Erythroblast (primary cell): Measurements from ENCODE around the gene MACROD2.

Experiments
- DNase-seq, 2 experiments: peaks; one replicate each; lab custom pipeline; 2025; lab: John Stamatoyannopoulos, UW
- GATA1 ChIP-seq: IDR thresholded peaks from 2 replicates; pipeline ENCODE4 v1.6.1; 2011; ENCODE audit warnings: low read depth, mild to moderate bottlenecking, control low read depth, low read length, moderate library complexity
- POLR2A ChIP-seq: IDR thresholded peaks from 2 replicates; pipeline ENCODE4 v1.6.1; 2011; ENCODE audit warnings: mild to moderate bottlenecking, low read length

The MACROD2 gene

GRCh38 chr20:15634102-15634501 is 1638.8 kb downstream of the MACROD2 start:
- DNase-seq, result no peak

GRCh38 chr20:15637546-15637945 is 1642.2 kb downstream of the MACROD2 start:
- DNase-seq, result no peak
- TF ChIP-seq GATA1 (no peak), POLR2A (no peak)

More at GRCh38 chr20:15634102-15634501, 1638.8 kb downstream of the MACROD2 start:
- TF ChIP-seq POLR2A (no peak), GATA1 (no peak)

GRCh38 chr20:15637950-15638754 is 1642.8 kb downstream of the MACROD2 start:
- TF ChIP-seq GATA1 (no peak), POLR2A (no peak)
- no peak for DNase-seq

- no peak for DNase-seq
- TF ChIP-seq GATA1, result no peak
- no peak for TF ChIP-seq POLR2A
Measured at GRCh38 chr20:15638816-15639215, 1643.5 kb downstream of the MACROD2 start.

GRCh38 chr20:15639839-15640238 is 1644.5 kb downstream of the MACROD2 start:
- DNase-seq, result no peak
- TF ChIP-seq POLR2A (no peak), GATA1 (no peak)

GRCh38 chr20:15642109-15642508 is 1646.8 kb downstream of the MACROD2 start:
- TF ChIP-seq POLR2A, result no peak
- TF ChIP-seq GATA1, result no peak
- no peak for DNase-seq

- TF ChIP-seq GATA1 (no peak), POLR2A (no peak)
- DNase-seq, result no peak
Measured at GRCh38 chr20:15642676-15643075, 1647.4 kb downstream of the MACROD2 start.

GRCh38 chr20:15643713-15644112 is 1648.4 kb downstream of the MACROD2 start:
- DNase-seq, result no peak
- TF ChIP-seq GATA1 (no peak), POLR2A (no peak)

GRCh38 chr20:15645816-15646215 is 1650.5 kb downstream of the MACROD2 start:
- no peak for DNase-seq
- TF ChIP-seq GATA1, result no peak
- no peak for TF ChIP-seq POLR2A

- TF ChIP-seq GATA1, result no peak
- TF ChIP-seq POLR2A, result no peak
- DNase-seq, result no peak
Measured at GRCh38 chr20:15653396-15654207, 1658.3 kb downstream of the MACROD2 start.

GRCh38 chr20:15654208-15654649 is 1658.9 kb downstream of the MACROD2 start:
- DNase-seq, result peak; percentile 16 to 52
- no peak for TF ChIP-seq GATA1
- no peak for TF ChIP-seq POLR2A

GRCh38 chr20:15655295-15655874 is 1660.1 kb downstream of the MACROD2 start:
- no peak for DNase-seq
- no peak for TF ChIP-seq POLR2A
- no peak for TF ChIP-seq GATA1

GRCh38 chr20:15656124-15656523 is 1660.8 kb downstream of the MACROD2 start:
- TF ChIP-seq POLR2A, result no peak
- no peak for TF ChIP-seq GATA1
- DNase-seq, result no peak
